Activated CD8-positive, alpha-beta T cell treated with anti-CD3 and anti-CD28 coated beads, Interleukin-2, amount 10 ng/mL, durations not matched to agents 7 days and 5 days (primary cell): ENCODE measurements around the gene SLC22A2. TPM values are rescaled to one million over a fixed set of nuclear protein-coding genes. Genes with fewer than 3 reads are reported as not detected.
"Not testable (repeated sequence)": the region's sequence is repeated elsewhere in the genome, so short reads cannot be mapped to it uniquely, and the experiment has no call there.

ENCODE experiments used
- ATAC-seq: fragments of 150-1000 bp; cut with Tn5 transposase; one replicate; pipeline ENCODE4 v1.10.0; 2021; ENCODE audit warnings: moderate library complexity
- CTCF ChIA-PET: fragments of 350-600 bp; sonication (Branson Sonifier 250); formaldehyde crosslinking; loops from one replicate; lab custom pipeline; 2021; ENCODE audit warnings: antibody characterized with exemption; lab: Charles Lee
- POLR2A ChIA-PET: fragments of 350-600 bp; sonication (Branson Sonifier 250); formaldehyde crosslinking; loops from one replicate; lab custom pipeline; 2021; ENCODE audit warnings: antibody characterized with exemption; lab: Charles Lee
- DNase-seq: peaks from one replicate; pipeline ENCODE4 v3.0.0-alpha.2; 2020
- H3K27ac Mint-ChIP-seq: one replicate; pipeline ENCODE4 v1.8.0; 2021; ENCODE audit warnings: mild to moderate bottlenecking, mixed read lengths
- H3K27me3 Mint-ChIP-seq: one replicate; pipeline ENCODE4 v1.8.0; 2021; ENCODE audit warnings: low read depth, mixed read lengths
- H3K36me3 Mint-ChIP-seq: one replicate; pipeline ENCODE4 v1.8.0; 2021; ENCODE audit warnings: low read depth, mixed read lengths
- H3K4me1 Mint-ChIP-seq: one replicate; pipeline ENCODE4 v1.8.0; 2021; ENCODE audit warnings: low read depth, mixed read lengths
- H3K4me3 Mint-ChIP-seq: one replicate; pipeline ENCODE4 v1.8.0; 2021; ENCODE audit warnings: mild to moderate bottlenecking, mixed read lengths
- H3K9me3 Mint-ChIP-seq: one replicate; pipeline ENCODE4 v1.8.0; 2022; ENCODE audit warnings: mixed read lengths; ENCODE audit not compliant: insufficient read depth
- total RNA-seq, 2 experiments: library from RNA; stranded (reverse); gene quantifications; one replicate each; pipeline ENCODE4 v1.2.3, GENCODE V29; 2021

SLC22A2 gene
- total RNA-seq = not detected

DNA sequence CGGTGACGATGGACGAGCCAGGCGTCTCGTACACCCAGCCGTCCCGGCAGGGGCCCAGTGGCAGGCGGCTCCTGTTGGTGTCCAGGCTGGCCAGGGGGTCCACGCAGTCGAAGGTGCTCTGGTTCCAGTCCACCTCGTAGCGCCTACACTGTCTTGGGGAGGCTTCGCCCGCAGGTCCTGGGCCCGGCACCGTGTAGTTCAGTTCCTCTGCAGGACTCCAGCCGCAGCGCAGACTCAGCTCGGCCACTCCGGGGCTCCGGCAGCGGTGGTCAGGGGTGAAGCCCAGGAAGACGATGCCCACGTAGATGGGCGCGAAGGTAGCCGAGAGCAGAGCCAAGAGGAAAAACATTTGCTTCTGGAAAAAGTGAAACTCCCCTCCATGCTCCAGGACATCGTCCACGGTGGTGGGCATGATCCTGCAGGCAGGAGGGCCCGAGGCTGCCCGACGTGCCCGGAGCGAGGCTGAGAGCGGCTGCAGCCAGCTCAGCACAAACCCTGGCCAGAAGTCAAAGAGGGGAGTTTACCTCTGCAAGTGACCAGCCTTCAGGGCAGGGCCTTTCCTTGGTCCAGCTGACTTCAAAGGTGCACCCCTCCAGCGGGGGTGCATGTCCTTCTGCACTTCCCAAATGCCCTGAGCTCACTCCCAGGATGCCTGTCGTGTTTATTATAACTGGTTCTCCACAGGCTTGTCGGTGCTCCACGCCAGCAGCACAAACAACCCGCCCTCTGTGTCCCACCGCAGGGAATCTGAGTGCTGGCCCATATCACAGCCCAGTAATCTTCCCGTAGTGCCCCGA is at the start of gene SLC22A2:
SLC22A2 (minus strand) TSS at position 476 of the 797 bp plus-strand sequence; CDS start at position 412, 64 bp downstream.
- Mint-ChIP-seq H3K4me3 (no peak within 1 kb of the TSS), H3K4me1 (no peaks in the 10 kb centered on the region), H3K36me3 (no peaks in the 10 kb centered on the region), H3K9me3 (no peaks in the 10 kb centered on the region), H3K27ac (no peak within 1 kb of the TSS), H3K27me3 (peaks cover 8% of the 10 kb centered on the region)
- ATAC-seq (no peak), DNase-seq (no peak)
- ChIA-PET POLR2A (interaction anchor here (0.6 kb wide), 1 partner anchor 15 kb away, joined by 3 read pairs; no protein-coding TSS in a partner anchor), CTCF (no interaction called here)

DNA sequence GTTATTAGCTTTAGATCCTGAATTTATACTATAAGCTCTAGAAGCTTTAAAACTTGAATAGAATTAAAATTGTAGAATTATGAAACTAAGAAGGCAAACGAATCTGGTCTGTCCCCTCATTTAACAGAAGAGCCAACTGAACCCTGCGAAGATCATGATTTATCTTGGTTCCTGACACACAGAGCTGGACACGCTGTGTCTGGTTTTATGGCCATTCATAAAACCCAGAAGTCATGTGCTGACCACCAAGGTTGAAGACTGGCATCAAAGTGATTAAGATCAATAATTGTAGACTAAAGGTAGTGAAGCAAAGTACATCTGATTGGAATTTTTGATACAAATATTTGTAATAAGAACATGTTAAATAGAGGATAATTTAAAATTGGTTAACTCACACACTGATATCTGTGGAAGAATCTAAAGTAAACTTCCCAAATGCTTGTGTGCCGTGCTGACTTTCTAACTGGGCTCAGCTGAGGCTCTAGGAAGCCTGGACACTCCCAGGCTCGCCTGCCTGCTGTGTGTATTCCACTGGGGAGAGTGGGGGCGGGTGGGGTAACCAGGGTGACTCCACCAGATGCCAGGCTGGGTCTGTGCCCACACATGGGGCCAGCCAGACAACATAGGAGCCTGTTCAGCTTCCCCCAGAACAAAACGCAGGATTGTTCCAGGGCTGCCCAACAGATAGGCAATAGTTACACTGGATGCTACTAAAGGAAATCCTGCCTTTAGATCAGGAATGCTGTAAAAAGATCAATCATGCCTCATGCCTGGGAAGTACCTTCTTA is 47.5 kb upstream of the SLC22A2 start:
- ATAC-seq = no peak
- H3K4me3 Mint-ChIP-seq = no peak overlapping the region
- no peak for DNase-seq
- ChIA-PET POLR2A (no interaction called here), CTCF (no interaction called here)
- no peak overlapping the region for H3K27ac Mint-ChIP-seq
- peaks cover 1% of the 10 kb centered on the region for H3K36me3 Mint-ChIP-seq
- peaks cover 10% of the 10 kb centered on the region for H3K9me3 Mint-ChIP-seq
- H3K4me1 Mint-ChIP-seq = no peaks in the 10 kb centered on the region
- H3K27me3 Mint-ChIP-seq = peaks cover 2% of the 10 kb centered on the region

DNA sequence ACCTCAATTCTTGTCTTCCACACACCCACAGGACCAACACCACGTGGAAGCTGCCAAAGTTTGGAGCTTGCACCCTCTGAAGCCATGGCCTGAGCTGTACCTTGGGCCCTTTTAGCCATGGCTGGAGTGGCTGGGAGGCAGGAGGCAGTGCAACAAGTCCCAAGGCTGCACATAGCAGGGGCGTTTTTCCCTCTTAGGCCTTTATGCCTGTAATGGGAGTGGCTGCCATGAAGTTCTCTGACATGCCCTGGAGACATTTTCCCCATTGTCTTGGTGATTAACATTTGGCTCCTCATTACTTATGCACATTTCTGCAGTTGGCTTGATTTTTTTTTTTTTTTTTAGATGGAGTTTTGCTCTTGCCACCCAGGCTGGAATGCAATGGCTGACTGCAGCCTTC is 45.2 kb upstream of the SLC22A2 start:
- no peaks in the 10 kb centered on the region for H3K36me3 Mint-ChIP-seq
- DNase-seq (no peak), ATAC-seq (no peak)
- no peaks in the 10 kb centered on the region for H3K4me1 Mint-ChIP-seq
- H3K9me3 Mint-ChIP-seq = no peaks in the 10 kb centered on the region
- ChIA-PET POLR2A (no interaction called here), CTCF (no interaction called here)
- no peak overlapping the region for H3K27ac Mint-ChIP-seq
- peaks cover 2% of the 10 kb centered on the region for H3K27me3 Mint-ChIP-seq
- H3K4me3 Mint-ChIP-seq = no peak overlapping the region

DNA sequence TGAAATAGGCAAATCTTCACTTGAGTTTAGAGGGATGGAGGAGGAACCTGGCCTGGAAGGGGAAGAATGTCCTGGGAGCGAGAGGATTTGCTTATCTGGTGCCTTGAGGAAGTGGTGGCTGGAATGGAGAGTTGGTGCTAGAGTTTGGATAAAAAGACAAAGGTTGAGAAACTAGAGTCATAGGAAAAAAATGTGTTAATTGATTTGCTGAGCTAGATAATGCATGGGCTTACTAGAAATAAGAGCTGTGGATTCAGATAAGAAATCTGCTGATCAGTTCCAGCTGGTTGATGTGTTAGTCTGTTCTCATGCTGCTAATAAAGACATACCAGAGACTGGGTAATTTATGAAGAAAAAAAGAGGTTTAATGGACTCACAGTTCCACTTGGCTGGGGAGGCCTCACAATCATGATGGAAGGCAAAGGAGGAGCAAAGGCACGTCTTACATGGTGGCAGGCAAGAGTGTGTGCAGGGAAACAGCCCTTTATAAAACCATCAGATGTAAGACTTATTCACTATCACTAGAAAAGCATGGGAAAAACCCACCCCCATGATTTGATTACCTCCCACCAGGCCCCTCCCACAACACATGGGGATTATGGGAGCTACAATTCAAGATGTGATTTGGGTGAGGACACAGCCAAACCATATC is 43.9 kb upstream of the SLC22A2 start:
- ATAC-seq, CTCF ChIA-PET, H3K27me3 Mint-ChIP-seq, H3K4me1 Mint-ChIP-seq, POLR2A ChIA-PET, H3K27ac Mint-ChIP-seq, H3K36me3 Mint-ChIP-seq, DNase-seq, H3K4me3 Mint-ChIP-seq, H3K9me3 Mint-ChIP-seq: not testable (repeated sequence)

DNA sequence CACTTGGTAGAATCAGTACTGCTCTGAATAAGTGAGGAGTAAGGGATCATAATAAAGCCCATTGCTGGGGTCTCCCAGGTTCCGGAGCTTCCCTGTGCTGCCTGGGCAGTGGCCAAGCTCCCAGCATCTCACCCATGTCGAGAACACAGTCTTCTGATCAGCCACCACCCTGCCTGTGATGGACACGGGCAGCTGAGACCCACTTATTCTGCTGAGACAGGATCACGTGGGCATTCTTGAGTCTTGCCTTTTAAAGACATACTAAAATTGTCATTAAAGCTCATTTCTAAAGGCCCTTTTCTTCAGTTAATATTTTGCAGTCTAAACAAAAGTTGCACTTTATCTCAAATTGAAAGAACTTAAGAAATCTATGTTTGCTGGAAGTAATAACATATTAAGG is 42.7 kb upstream of the SLC22A2 start:
- CTCF ChIA-PET = no interaction called here
- Mint-ChIP-seq H3K4me1 (no peaks in the 10 kb centered on the region), H3K27me3 (no peaks in the 10 kb centered on the region), H3K27ac (no peak overlapping the region), H3K9me3 (no peaks in the 10 kb centered on the region), H3K36me3 (no peaks in the 10 kb centered on the region), H3K4me3 (no peak overlapping the region)
- DNase-seq (no peak), ATAC-seq (no peak)
- POLR2A ChIA-PET = no interaction called here

DNA sequence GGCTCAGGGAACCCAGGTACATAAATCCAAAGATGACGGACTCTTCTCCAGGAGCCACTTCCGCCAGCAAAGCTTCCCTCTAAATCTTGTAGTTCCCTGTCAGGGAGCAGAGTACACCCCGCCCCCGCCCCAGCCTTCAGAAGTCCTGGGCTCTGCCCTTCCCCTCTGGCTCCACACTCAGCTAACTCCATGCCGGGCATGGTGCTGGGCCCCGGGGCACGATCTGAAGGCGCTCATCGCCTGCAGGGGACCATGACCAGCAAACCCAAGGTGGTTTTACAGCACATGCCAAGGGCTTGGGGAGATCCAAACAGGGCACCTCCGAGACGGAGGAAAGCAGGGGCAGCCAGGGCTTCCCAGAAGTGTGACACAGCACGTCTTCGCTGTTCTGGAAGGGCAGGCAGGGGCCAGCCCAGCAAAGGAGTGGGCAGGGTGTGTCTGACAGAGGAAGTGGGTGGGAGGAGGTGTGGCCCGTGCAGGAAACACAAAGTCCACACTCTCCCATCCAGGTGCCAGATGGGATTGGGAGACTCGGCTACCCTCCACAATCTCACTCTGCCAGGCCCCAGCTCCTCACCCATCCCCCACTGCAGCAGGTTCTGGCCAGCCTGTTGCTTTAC is 41.6 kb upstream of the SLC22A2 start:
- no peaks in the 10 kb centered on the region for H3K4me1 Mint-ChIP-seq
- no peak overlapping the region for H3K27ac Mint-ChIP-seq
- ATAC-seq = no peak
- H3K9me3 Mint-ChIP-seq = no peaks in the 10 kb centered on the region
- CTCF ChIA-PET = no interaction called here
- no peak for DNase-seq
- peaks cover 2% of the 10 kb centered on the region for H3K27me3 Mint-ChIP-seq
- POLR2A ChIA-PET = no interaction called here
- H3K36me3 Mint-ChIP-seq = no peaks in the 10 kb centered on the region
- no peak overlapping the region for H3K4me3 Mint-ChIP-seq

DNA sequence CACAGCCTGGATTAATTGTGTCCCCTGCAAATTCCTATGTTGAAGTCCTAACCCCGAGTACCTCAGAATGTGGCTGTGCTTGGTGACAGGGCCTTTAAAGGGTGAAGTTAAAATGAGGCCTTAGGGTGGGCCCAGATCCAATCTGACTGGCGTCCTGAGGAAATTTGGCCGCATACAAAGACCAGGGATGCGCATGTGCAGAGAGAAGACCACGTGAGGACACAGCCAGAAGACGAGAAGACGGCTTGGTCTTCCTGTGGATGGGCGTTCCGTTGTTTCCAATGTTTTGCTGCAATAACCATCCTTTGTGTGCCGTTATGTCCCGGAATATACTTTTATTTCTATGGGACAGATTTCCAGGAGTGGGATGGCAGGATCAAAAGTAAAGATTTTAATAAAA is 40.9 kb upstream of the SLC22A2 start:
- no peak overlapping the region for H3K27ac Mint-ChIP-seq
- DNase-seq (no peak), ATAC-seq (no peak)
- H3K4me1 Mint-ChIP-seq = no peaks in the 10 kb centered on the region
- ChIA-PET POLR2A (no interaction called here), CTCF (no interaction called here)
- H3K36me3 Mint-ChIP-seq = no peaks in the 10 kb centered on the region
- no peaks in the 10 kb centered on the region for H3K9me3 Mint-ChIP-seq
- no peak overlapping the region for H3K4me3 Mint-ChIP-seq
- H3K27me3 Mint-ChIP-seq = peaks cover 2% of the 10 kb centered on the region

DNA sequence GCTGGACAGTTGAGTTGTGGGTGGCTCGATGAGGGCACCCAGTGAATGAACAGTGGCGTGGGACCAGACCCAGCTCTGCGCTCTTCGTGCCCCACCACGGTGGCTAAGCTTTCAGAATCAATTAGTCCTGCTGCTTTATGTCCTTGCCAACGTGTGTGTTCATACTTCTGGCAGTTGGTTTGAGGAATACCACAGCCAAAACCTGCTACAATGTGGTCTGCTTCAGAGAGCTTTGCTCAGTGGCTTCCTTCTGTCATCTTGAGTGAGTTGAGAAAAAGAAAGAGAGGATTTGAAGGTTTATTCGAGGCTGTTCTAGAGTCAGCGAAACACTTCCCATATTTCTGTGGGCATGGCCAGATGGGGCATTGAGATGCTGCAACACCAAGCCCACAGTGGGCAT is 39.5 kb upstream of the SLC22A2 start:
- H3K27me3 Mint-ChIP-seq = peaks cover 2% of the 10 kb centered on the region
- DNase-seq = no peak
- ChIA-PET CTCF (no interaction called here), POLR2A (no interaction called here)
- no peaks in the 10 kb centered on the region for H3K36me3 Mint-ChIP-seq
- ATAC-seq = no peak
- no peaks in the 10 kb centered on the region for H3K9me3 Mint-ChIP-seq
- H3K4me1 Mint-ChIP-seq = no peaks in the 10 kb centered on the region
- no peak overlapping the region for H3K27ac Mint-ChIP-seq
- H3K4me3 Mint-ChIP-seq = no peak overlapping the region

DNA sequence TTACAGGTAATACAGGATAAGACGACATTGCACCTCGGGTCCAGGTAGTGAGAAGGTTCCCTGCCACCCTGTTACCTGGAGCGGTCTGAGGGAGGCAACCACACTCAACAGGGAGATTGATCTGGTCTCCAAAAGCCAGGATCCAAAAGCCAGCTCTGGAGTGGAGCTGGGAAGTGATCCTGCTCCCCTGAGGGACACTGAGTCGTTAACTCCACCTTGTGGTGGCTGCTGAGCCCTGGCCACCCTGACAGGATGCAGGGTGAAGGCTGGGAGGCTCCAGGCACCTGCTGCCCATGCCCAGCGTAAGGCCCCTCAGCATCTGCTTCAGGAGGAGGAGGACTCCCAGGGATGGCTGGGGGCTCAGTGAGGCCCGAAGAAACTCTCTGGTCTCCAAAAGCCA is 38.7 kb upstream of the SLC22A2 start:
- no peak overlapping the region for H3K27ac Mint-ChIP-seq
- no peak for DNase-seq
- ChIA-PET POLR2A (no interaction called here), CTCF (no interaction called here)
- no peak for ATAC-seq
- H3K4me1 Mint-ChIP-seq = no peaks in the 10 kb centered on the region
- no peaks in the 10 kb centered on the region for H3K9me3 Mint-ChIP-seq
- H3K27me3 Mint-ChIP-seq = peaks cover 2% of the 10 kb centered on the region
- H3K4me3 Mint-ChIP-seq = no peak overlapping the region
- H3K36me3 Mint-ChIP-seq = no peaks in the 10 kb centered on the region

DNA sequence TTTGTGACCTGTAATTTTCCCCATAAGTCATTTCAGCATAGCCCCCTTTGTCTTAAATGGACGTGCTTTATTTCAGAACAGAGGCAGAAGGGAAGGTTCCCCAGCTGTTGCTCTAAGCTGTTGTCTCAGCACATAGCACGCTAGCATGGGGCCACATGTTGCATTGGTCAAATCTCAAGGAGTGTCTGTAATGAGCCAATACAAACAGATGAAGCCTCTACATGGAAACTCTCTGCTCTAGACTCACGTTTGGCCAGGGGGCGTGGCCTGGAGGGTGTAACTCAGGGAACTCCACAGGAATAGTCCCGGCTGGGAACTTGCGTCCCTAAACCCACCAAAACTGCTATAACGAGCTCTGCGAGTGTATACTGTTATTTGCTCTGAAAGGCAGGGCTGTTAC is 35.2 kb upstream of the SLC22A2 start:
- Mint-ChIP-seq H3K4me3 (no peak overlapping the region), H3K4me1 (no peaks in the 10 kb centered on the region), H3K36me3 (no peaks in the 10 kb centered on the region), H3K27ac (no peak overlapping the region), H3K27me3 (peaks cover 2% of the 10 kb centered on the region), H3K9me3 (no peaks in the 10 kb centered on the region)
- ChIA-PET POLR2A (no interaction called here), CTCF (no interaction called here)
- no peak for DNase-seq
- no peak for ATAC-seq

DNA sequence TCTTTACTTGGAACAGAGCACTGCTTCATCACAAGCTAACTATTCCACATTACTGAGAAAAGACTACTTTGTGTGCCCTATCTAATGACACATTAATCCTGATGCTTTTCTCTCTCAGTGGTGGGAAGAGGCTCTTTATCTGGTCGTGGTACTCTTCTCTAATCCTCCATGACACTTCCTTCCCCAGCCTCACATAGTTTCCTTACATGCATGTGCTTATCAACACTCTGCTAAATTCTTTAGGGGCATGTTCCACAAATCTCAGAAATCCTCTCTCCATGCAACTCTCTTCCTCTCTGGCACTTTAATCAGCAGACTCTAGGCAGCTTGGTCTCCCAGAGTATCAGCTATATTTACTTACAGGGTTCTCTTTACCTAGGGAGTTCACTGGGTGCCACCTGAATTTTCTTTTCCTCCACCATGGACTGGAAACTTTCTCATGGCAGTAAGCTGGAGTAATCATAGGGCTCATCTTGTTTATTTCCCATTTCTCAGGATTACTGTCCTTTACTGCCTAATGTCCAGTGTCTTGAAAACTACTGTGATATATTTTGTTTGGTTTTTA is 27.0 kb upstream of the SLC22A2 start:
- Mint-ChIP-seq H3K36me3 (no peaks in the 10 kb centered on the region), H3K4me3 (no peak overlapping the region), H3K27me3 (peaks cover 10% of the 10 kb centered on the region), H3K27ac (no peak overlapping the region), H3K4me1 (no peaks in the 10 kb centered on the region), H3K9me3 (no peaks in the 10 kb centered on the region)
- DNase-seq (no peak), ATAC-seq (no peak)
- ChIA-PET POLR2A (no interaction called here), CTCF (no interaction called here)
